IPS-20b (cell line): ENCODE measurements around the gene GSTO2.

Source experiments
- H3K27ac ChIP-seq: one replicate; pipeline ENCODE4 v1.5.1; 2013; ENCODE audit warnings: low read length
- H3K27me3 ChIP-seq: 2 replicates; pipeline ENCODE4 v1.6.1; 2013; ENCODE audit warnings: mild to moderate bottlenecking, low read length, inconsistent platforms; ENCODE audit not compliant: insufficient read depth
- H3K36me3 ChIP-seq: 2 replicates; pipeline ENCODE4 v1.6.1; 2013; ENCODE audit warnings: low read depth, mild to moderate bottlenecking, inconsistent platforms, low read length, moderate library complexity; ENCODE audit not compliant: insufficient read depth
- H3K4me1 ChIP-seq: 2 replicates; pipeline ENCODE4 v1.6.1; 2013; ENCODE audit warnings: mild to moderate bottlenecking, control low read depth, inconsistent platforms, low read length, moderate library complexity; ENCODE audit not compliant: insufficient read depth
- H3K4me3 ChIP-seq: 2 replicates; pipeline ENCODE4 v1.5.1; 2013; ENCODE audit warnings: mild to moderate bottlenecking, low read length, inconsistent platforms
- H3K9ac ChIP-seq: 2 replicates; pipeline ENCODE4 v1.6.1; 2013; ENCODE audit warnings: low read depth, mild to moderate bottlenecking, inconsistent platforms, low read length, moderate library complexity
- H3K9me3 ChIP-seq: 2 replicates; pipeline ENCODE4 v1.6.1; 2013; ENCODE audit warnings: mild to moderate bottlenecking, low read depth, low read length, inconsistent platforms; ENCODE audit not compliant: insufficient read depth

Gene GSTO2

DNA sequence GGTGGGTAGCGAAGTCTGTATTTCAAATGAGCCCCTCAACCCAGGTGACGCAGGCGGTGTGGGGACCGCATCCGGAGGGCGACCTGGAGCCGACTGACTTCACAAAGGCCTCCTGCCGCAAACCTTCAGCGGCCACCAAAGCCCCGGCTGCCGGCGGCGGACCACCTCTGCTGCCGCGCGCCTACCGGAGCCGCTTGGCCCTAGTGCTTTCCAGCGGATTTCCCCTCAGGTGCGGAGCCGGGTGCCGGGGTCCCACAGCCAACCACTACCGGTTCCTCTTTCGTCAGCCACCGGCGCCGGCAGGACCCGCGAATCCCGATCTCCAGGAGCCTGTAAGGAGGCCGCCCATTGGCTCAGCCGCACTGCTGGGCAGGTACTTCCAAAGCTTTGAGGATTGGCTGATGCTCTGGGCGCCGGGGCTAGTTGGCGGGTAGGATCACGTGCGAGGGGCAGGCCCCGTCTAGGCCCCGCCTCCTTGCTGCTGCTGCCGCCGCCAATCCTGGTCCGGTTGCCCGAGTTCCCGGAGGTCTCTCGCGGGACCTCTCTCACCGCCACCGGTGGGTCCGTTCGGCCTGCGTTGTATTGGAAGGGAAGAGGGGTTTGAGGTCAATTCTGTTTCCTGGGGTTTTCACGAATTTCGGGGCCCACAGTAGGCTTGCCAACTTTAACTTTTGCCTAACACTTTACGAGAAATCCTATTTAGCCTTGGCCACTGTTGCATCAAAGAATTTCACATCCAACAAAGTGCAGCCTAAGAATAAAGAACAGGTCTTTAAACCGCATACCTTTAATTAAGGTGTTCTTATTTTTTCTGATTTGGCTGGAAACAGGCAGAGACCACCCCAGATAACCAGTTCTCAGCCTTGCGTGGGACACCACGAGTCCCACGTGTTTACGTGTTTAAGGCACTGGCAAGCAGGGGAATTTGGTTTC is at the start of gene GSTO2:
TSS of gene GSTO2 (plus strand) at position 472 of the 933 bp plus-strand sequence. CDS start 5,732 bp downstream, outside the sequence.
- no peaks in the 10 kb centered on the region for H3K4me1 ChIP-seq
- H3K4me3 ChIP-seq: peak within 1 kb of the TSS; percentile 86
- H3K9me3 ChIP-seq: no peaks in the 10 kb centered on the region
- H3K36me3 ChIP-seq: peaks cover 39% of the 10 kb centered on the region
- H3K9ac ChIP-seq: peak within 1 kb of the TSS; percentile 93
- peaks cover 5% of the 10 kb centered on the region; the same call in 1 of the 2 replicates for H3K27me3 ChIP-seq
- peak within 1 kb of the TSS; percentile 32 for H3K27ac ChIP-seq

DNA sequence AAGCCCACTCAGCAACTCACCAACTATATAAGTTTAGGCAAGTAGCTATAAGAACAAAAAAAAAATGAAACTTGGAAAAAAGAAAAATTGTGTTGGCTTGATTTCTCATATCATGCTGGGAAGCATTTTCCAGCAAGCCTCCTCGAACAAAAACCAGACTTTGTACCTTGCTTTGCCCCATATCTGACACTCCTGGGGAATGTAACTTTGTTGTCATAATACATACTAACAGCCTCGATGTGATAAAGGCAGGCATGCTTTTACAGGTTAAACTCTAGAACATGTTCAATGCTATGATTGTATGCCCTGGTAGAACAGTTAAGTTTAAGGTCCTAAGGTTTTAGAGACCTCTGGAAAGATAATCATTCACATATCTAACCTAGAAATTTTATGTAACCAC is 48.5 kb upstream of the GSTO2 start:
- H3K27me3 ChIP-seq: no peaks in the 10 kb centered on the region
- H3K36me3 ChIP-seq: no peaks in the 10 kb centered on the region
- H3K9me3 ChIP-seq: no peaks in the 10 kb centered on the region
- no peak overlapping the region for H3K9ac ChIP-seq
- H3K4me1 ChIP-seq: no peaks in the 10 kb centered on the region
- H3K27ac ChIP-seq: no peak overlapping the region
- H3K4me3 ChIP-seq: no peak overlapping the region

DNA sequence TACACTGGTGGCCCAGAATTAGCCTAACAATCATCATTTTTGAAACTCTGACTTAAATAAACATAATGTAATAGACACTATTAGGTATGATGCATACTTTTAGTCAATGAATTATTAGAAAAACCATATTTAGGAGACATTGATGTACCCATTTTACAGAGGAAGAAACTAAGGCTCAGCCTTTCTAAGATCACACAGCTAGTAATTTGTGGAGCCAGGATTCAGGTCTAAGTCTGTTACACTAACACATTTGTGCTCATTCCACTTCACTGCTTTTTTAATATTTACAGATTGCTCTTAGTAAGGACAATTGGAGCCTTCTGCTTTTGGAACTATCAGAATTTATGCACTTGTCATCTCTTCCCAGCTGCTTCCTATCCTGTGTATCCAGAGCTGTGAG is 45.7 kb upstream of the GSTO2 start:
- Histone ChIP-seq H3K9me3 (no peaks in the 10 kb centered on the region), H3K27me3 (no peaks in the 10 kb centered on the region), H3K4me1 (no peaks in the 10 kb centered on the region), H3K27ac (no peak overlapping the region), H3K4me3 (no peak overlapping the region), H3K9ac (no peak overlapping the region), H3K36me3 (no peaks in the 10 kb centered on the region)

DNA sequence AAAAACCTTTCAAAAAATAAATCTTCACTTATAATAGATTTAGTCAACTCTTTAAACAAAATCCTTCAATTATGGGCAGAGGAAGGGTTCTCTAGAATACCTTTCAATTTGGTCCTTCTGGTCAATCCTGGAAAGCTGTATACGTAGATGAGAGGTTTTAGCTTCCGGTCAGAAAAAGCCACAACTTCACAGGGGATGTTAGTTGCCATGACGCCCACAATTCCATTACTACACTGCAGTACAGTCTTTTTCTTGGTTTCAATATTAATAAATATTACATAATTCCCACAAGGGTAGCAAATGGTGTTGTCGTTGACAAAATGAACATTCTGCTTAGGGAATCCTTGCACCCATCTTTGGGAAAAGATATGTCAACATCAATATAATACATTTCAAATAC is 38.5 kb upstream of the GSTO2 start:
- H3K9me3 ChIP-seq: peaks cover 18% of the 10 kb centered on the region
- no peaks in the 10 kb centered on the region for H3K4me1 ChIP-seq
- no peaks in the 10 kb centered on the region for H3K36me3 ChIP-seq
- H3K9ac ChIP-seq: no peak overlapping the region
- H3K27me3 ChIP-seq: peaks cover 12% of the 10 kb centered on the region; the same call in 1 of the 2 replicates
- no peak overlapping the region for H3K4me3 ChIP-seq
- H3K27ac ChIP-seq: no peak overlapping the region

DNA sequence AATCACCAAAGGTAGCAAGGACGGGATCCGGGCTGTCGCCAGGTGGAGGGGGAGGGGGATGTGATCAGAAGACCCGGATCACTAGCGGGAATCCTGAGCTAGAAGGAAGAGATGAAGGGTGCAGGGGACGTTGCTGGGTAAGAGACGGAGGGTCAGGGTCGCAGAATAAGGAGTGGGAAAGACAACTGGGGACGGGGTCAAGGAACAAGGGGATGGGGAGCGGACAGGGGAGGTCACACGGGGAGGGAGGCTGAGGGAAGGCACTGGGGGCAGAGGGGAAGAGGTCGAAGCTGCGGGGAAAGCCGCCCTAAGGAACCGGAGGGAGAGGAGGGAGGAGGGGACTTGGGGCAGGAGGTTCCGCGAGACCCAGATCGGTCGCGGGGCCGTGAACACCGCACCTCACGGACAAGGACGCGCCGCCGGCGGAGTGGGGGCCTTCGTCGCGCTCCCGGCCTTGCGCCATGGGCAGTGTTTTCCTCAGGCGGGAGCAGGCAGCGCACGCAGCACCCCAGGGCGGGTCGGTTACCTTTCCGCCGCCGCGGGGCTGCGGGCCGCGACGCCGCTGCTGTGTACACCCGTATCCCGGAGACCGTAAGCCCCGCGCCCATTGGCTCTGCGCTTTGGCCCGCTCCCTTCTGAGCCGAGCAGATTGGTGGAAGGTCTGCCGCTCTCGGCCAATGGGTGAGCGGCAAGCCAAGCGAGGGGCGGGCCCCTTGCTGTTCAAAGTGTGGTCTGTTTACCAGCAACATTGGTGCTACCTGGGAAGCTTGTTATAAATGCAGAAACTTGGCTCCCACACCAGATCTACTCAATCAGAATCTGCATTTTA is 37.0 kb upstream of the GSTO2 start, which contains the start of gene CFAP43:
TSS of gene CFAP43 (minus strand) at position 581 of the 829 bp plus-strand sequence. CDS start at position 463, 118 bp downstream.
- no peaks in the 10 kb centered on the region for H3K36me3 ChIP-seq
- H3K4me1 ChIP-seq: no peaks in the 10 kb centered on the region
- peaks cover 12% of the 10 kb centered on the region; the same call in 1 of the 2 replicates for H3K27me3 ChIP-seq
- H3K9me3 ChIP-seq: peaks cover 22% of the 10 kb centered on the region
- no peak within 1 kb of the TSS for H3K27ac ChIP-seq
- H3K9ac ChIP-seq: peak within 1 kb of the TSS; percentile 81; the same call in 1 of the 2 replicates
- H3K4me3 ChIP-seq: peak within 1 kb of the TSS; percentile 91

DNA sequence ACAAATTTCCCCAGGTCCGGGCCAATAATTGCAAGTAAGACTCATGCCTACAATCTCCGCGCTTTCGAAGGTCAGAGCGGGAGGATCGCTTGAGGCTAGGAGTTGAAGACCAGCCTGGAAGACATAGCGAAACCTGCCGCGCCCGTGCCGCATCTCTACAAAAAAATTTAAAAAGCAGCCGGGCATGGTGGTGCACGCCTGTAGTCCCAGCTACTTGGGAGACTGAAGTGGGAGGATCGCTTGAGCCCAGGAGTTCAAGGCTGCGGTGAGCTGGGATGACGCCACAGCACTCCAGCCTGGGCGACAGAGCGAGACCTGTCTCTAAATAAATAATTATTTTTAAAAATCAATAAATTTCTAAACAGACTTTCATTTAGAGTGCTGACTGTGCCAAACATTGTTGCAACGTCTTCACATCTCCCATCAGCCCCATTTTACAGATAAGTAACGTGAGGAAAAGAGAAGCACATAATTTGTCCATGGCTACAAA is 36.3 kb upstream of the GSTO2 start:
- Histone ChIP-seq H3K4me1 (no peaks in the 10 kb centered on the region), H3K27ac (no peak overlapping the region), H3K27me3 (peaks cover 12% of the 10 kb centered on the region; the same call in 1 of the 2 replicates), H3K9ac (peak overlapping the region; percentile 81; the same call in 1 of the 2 replicates), H3K4me3 (peak overlapping the region; percentile 91), H3K36me3 (no peaks in the 10 kb centered on the region), H3K9me3 (peaks cover 22% of the 10 kb centered on the region)

DNA sequence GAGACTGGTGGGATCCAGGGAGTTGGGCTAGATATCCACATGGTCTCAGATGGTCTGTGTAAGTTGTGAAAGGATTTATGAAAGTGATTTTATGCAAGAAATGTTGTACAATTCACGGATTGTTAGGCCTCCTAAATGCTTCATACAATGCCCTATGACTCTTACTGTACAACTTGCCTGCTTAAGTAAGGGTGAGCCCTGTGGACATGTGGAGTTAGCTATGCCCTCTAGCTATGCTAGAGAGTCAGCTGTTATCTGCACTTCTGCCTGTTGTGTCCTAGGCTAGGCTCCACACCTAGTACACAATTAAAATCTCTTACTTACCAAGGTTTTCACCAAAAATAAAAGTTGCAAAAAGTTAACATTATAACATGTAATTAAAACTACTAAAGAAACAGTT is 35.2 kb upstream of the GSTO2 start:
- no peaks in the 10 kb centered on the region for H3K4me1 ChIP-seq
- H3K27ac ChIP-seq: no peak overlapping the region
- peaks cover 12% of the 10 kb centered on the region; the same call in 1 of the 2 replicates for H3K27me3 ChIP-seq
- no peak overlapping the region for H3K9ac ChIP-seq
- no peak overlapping the region for H3K4me3 ChIP-seq
- no peaks in the 10 kb centered on the region for H3K36me3 ChIP-seq
- H3K9me3 ChIP-seq: peaks cover 22% of the 10 kb centered on the region

DNA sequence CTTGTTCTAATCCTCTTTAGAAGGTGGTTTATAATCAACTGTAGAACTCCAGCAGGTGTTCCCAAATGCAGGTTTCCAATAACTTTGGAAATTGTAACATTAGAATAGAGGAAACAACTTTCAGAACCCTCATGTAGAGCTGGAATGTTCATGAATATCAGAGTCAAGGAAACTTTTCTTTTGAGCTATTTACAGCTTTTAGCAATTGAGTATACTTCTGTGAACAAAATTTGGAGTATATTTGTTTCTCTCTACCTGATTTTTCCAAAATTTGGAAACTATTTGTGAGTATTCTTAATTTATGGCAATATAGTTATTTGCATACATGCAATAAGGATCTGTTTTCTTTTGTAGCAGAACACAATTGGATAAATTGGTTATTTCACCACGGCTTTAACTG is 34.0 kb upstream of the GSTO2 start:
- Histone ChIP-seq H3K9me3 (peaks cover 22% of the 10 kb centered on the region), H3K4me3 (no peak overlapping the region), H3K36me3 (no peaks in the 10 kb centered on the region), H3K4me1 (no peaks in the 10 kb centered on the region), H3K27me3 (peaks cover 12% of the 10 kb centered on the region; the same call in 1 of the 2 replicates), H3K9ac (no peak overlapping the region), H3K27ac (no peak overlapping the region)

DNA sequence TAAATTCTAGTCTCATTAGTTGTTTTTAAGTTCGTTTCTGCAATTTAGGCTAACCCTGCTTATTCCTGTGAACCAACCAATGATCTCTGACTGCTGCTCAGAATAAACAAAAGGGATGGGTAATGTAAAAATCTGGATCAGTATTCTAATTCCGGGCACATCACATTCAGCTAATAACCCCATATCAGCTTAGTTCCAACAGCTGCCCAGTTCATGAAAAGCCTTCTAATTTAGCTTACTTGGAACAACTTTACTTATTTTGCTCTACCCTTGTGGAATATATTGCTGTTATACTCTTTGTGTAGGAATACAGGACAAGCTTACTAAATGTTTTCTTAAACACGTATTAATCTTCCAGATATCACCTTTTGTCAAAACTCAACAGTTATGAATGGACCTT is 33.2 kb upstream of the GSTO2 start:
- peaks cover 10% of the 10 kb centered on the region; the same call in 1 of the 2 replicates for H3K27me3 ChIP-seq
- no peak overlapping the region for H3K4me3 ChIP-seq
- H3K36me3 ChIP-seq: no peaks in the 10 kb centered on the region
- H3K9me3 ChIP-seq: peaks cover 22% of the 10 kb centered on the region
- H3K4me1 ChIP-seq: no peaks in the 10 kb centered on the region
- no peak overlapping the region for H3K27ac ChIP-seq
- no peak overlapping the region for H3K9ac ChIP-seq

DNA sequence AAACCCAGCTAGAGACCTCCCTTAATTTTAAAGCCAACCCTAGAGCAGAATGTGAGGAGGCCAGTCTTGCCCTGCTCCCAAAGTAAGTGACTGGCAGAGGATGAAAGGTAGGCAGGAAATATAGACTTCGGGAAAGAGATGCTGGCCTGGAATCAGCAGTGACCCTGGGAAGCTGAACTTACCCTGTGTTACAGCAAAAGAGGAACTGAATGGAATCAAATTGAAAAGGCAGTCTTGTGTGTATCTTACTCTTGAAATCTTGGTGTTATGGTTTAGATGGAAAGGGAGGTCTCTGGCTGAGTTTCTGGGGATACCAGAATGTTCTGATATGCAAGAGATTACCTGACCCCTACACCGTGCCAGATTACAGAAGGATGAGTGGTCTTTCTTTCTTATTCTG is 28.9 kb upstream of the GSTO2 start:
- Histone ChIP-seq H3K36me3 (no peaks in the 10 kb centered on the region), H3K4me1 (no peaks in the 10 kb centered on the region), H3K27ac (no peak overlapping the region), H3K9ac (no peak overlapping the region), H3K27me3 (no peaks in the 10 kb centered on the region), H3K4me3 (no peak overlapping the region), H3K9me3 (peaks cover 7% of the 10 kb centered on the region; the same call in 1 of the 2 replicates)

DNA sequence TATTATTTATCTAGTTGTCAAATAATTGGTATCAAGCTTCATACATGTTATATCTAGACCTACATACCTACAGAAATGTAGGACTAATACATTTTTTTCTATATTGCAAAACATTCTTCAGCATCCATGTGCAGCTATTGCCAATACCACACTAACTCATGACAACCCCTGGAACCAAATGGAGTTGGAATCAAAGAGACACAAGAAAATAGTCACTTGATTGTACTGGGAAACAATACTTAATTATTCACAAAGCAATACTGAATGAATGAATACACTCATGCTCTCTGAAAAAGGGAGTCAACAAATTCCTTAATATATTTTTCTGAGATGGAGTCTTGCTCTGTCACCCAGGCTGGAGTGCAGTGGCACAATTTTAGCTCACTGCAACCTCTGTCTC is 26.4 kb upstream of the GSTO2 start:
- no peak overlapping the region for H3K27ac ChIP-seq

More for the DNA sequence above, 26.4 kb upstream of the GSTO2 start:
- H3K4me3 ChIP-seq: no peak overlapping the region
- H3K4me1 ChIP-seq: no peaks in the 10 kb centered on the region
- no peaks in the 10 kb centered on the region for H3K27me3 ChIP-seq
- no peaks in the 10 kb centered on the region for H3K9me3 ChIP-seq
- no peak overlapping the region for H3K9ac ChIP-seq
- no peaks in the 10 kb centered on the region for H3K36me3 ChIP-seq
